GM23338 (cell line): ENCODE data around the gene CLPX.

Experiments used
- CREB1 ChIP-seq: fragments of 250-450 bp; sonication (Bioruptor Pico); IDR thresholded peaks from 2 replicates; pipeline ENCODE4 v1.5.0; 2020; ENCODE audit warnings: low read depth, mild to moderate bottlenecking, moderate library complexity
- EZH2 ChIP-seq: fragments of 200-600 bp; sonication (generic); IDR thresholded peaks from one replicate; pipeline ENCODE4 v1.8.0; 2017; ENCODE audit warnings: antibody characterized with exemption, mild to moderate bottlenecking, low read depth; ENCODE audit not compliant: unreplicated experiment
- EZH2phosphoT487 ChIP-seq: fragments of 200-600 bp; sonication (generic); IDR thresholded peaks from one replicate; pipeline ENCODE4 v1.8.1; 2018; ENCODE audit warnings: antibody characterized with exemption; ENCODE audit not compliant: unreplicated experiment
- JUNB ChIP-seq: IDR thresholded peaks from one replicate; pipeline ENCODE4 v1.6.1; 2016; ENCODE audit warnings: antibody characterized with exemption; ENCODE audit not compliant: unreplicated experiment
- NANOG ChIP-seq: IDR thresholded peaks from 2 replicates; pipeline ENCODE4 v1.6.1; 2016; ENCODE audit warnings: antibody characterized with exemption, borderline replicate concordance
- POLR2AphosphoS5 ChIP-seq: IDR thresholded peaks from 2 replicates; pipeline ENCODE4 v1.6.1; 2016; ENCODE audit warnings: antibody characterized with exemption, low read depth
- STAT1 ChIP-seq: IDR thresholded peaks from one replicate; pipeline ENCODE4 v1.6.1; 2016; ENCODE audit warnings: antibody characterized with exemption; ENCODE audit not compliant: unreplicated experiment
- ZNF114 ChIP-seq: fragments of 250-450 bp; sonication (Bioruptor Pico); IDR thresholded peaks from 2 replicates; pipeline ENCODE4 v1.5.0; 2020; ENCODE audit warnings: mild to moderate bottlenecking, moderate library complexity
- ZNF331 ChIP-seq: fragments of 250-450 bp; sonication (Bioruptor Pico); IDR thresholded peaks from 2 replicates; pipeline ENCODE4 v1.5.0; 2020; ENCODE audit warnings: low read depth, mild to moderate bottlenecking, moderate library complexity
- TF ChIP-seq, protein P1 (sequence below), 2 experiments: fragments of 200-600 bp in 1 of 2; sonication (generic) in 1 of 2; conservative IDR thresholded peaks; 2 replicates each; pipeline versions ENCODE4 v1.5.1 to v1.6.1; 2016 to 2017; ENCODE audit warnings: antibody characterized with exemption in 2 of 2, low read depth in 2 of 2, mild to moderate bottlenecking in 2 of 2, moderate library complexity in 1 of 2
- TF ChIP-seq, protein P2 (sequence below): IDR thresholded peaks from one replicate; pipeline ENCODE4 v1.6.1; 2018; ENCODE audit warnings: antibody characterized with exemption; ENCODE audit not compliant: unreplicated experiment
- TF ChIP-seq, protein P3 (sequence below): IDR thresholded peaks from 2 replicates; pipeline ENCODE4 v1.6.1; 2016; ENCODE audit warnings: antibody characterized with exemption

DNA sequence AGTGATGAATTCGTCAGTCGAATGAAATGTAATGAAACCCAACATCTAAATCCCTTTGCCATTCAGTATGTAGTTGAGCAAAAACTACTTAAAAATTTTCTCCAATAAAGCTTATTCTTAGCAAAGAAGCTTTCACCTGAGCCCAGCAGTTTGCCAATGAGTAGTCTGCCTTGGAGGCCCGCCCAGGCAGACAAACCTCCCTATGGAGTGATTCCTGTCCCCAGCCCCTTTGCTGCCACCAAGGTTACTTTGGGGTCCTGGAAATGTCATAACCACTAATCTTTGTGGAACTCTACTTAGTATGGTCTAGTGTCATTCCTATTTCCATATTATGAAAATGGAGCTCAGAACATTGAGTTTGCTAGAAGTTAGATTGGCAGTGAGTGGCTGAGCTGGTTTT is 82.2 kb downstream of the CLPX start:
- TF ChIP-seq CREB1 (CRISPR knock-in tag): no peak
- TF ChIP-seq, protein P1, sequence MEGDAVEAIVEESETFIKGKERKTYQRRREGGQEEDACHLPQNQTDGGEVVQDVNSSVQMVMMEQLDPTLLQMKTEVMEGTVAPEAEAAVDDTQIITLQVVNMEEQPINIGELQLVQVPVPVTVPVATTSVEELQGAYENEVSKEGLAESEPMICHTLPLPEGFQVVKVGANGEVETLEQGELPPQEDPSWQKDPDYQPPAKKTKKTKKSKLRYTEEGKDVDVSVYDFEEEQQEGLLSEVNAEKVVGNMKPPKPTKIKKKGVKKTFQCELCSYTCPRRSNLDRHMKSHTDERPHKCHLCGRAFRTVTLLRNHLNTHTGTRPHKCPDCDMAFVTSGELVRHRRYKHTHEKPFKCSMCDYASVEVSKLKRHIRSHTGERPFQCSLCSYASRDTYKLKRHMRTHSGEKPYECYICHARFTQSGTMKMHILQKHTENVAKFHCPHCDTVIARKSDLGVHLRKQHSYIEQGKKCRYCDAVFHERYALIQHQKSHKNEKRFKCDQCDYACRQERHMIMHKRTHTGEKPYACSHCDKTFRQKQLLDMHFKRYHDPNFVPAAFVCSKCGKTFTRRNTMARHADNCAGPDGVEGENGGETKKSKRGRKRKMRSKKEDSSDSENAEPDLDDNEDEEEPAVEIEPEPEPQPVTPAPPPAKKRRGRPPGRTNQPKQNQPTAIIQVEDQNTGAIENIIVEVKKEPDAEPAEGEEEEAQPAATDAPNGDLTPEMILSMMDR (conservative IDR thresholded peaks at IDR 0.05; ENCODE audit: low read depth in 2 of 2): no peak
- no peak for TF ChIP-seq ZNF331 (CRISPR knock-in tag)
- TF ChIP-seq POLR2AphosphoS5: no peak
- TF ChIP-seq EZH2: no peak
- TF ChIP-seq, protein P2, sequence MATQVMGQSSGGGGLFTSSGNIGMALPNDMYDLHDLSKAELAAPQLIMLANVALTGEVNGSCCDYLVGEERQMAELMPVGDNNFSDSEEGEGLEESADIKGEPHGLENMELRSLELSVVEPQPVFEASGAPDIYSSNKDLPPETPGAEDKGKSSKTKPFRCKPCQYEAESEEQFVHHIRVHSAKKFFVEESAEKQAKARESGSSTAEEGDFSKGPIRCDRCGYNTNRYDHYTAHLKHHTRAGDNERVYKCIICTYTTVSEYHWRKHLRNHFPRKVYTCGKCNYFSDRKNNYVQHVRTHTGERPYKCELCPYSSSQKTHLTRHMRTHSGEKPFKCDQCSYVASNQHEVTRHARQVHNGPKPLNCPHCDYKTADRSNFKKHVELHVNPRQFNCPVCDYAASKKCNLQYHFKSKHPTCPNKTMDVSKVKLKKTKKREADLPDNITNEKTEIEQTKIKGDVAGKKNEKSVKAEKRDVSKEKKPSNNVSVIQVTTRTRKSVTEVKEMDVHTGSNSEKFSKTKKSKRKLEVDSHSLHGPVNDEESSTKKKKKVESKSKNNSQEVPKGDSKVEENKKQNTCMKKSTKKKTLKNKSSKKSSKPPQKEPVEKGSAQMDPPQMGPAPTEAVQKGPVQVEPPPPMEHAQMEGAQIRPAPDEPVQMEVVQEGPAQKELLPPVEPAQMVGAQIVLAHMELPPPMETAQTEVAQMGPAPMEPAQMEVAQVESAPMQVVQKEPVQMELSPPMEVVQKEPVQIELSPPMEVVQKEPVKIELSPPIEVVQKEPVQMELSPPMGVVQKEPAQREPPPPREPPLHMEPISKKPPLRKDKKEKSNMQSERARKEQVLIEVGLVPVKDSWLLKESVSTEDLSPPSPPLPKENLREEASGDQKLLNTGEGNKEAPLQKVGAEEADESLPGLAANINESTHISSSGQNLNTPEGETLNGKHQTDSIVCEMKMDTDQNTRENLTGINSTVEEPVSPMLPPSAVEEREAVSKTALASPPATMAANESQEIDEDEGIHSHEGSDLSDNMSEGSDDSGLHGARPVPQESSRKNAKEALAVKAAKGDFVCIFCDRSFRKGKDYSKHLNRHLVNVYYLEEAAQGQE: no peak
- TF ChIP-seq ZNF114: no peak
- TF ChIP-seq EZH2phosphoT487: no peak
- TF ChIP-seq STAT1: no peak
- TF ChIP-seq JUNB: no peak
- TF ChIP-seq, protein P3, sequence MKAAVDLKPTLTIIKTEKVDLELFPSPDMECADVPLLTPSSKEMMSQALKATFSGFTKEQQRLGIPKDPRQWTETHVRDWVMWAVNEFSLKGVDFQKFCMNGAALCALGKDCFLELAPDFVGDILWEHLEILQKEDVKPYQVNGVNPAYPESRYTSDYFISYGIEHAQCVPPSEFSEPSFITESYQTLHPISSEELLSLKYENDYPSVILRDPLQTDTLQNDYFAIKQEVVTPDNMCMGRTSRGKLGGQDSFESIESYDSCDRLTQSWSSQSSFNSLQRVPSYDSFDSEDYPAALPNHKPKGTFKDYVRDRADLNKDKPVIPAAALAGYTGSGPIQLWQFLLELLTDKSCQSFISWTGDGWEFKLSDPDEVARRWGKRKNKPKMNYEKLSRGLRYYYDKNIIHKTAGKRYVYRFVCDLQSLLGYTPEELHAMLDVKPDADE: no peak
- TF ChIP-seq NANOG: no peak
